Measurements from ENCODE around the gene ZNF217. TPM values are rescaled to one million over a fixed set of nuclear protein-coding genes. Genes with fewer than 3 reads are reported as not detected.

The ZNF217 gene
- total and polyA plus RNA-seq, 9 of the 15 experiments (the other 6 are each of a cell fraction or from before 2014, with no cell fraction given): 3.0 to 41.8 (median 16.8) TPM

DNA sequence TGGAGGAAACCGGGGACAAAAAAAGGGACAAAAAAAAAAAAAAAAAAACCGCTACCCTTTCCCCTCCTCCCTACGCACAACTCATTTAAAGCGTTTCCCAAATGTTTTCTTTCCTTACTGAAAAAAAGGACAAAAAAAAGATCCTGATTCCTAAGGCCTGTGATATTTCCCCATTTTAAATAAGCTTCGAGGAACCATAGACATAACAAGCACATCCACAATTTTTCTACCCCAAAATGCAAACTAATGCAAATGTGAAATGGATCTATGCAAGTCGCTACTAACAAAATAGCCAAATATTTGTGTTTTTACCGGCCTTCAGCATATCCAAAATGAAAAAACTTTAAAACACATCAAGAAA is 1.4 kb upstream of the ZNF217 start:
- Histone ChIP-seq H2AFZ (ENCODE audit: low read depth, low read length) (peak overlapping the region; percentile 37; the same call in 1 of the 2 replicates), H3K9me1 (ENCODE audit: control insufficient read depth, insufficient read depth, low read length) (no peaks in the 10 kb centered on the region), H4K20me1 (replicated peaks; ENCODE audit: control insufficient read depth, insufficient read depth, low read length) (no peaks in the 10 kb centered on the region), H3K4me2 (ENCODE audit: insufficient read depth, low read length) (peak overlapping the region; percentile 75; the same call in 1 of the 2 replicates), H3K4me1 (replicated peaks in 1 of 2; ENCODE audit: control insufficient read depth in 2 of 2, insufficient read depth in 2 of 2, low read length in 2 of 2) (peaks cover 14 to 22% of the 10 kb centered on the region in 2 experiments; a peak in 4 of 5 replicates), H3K9ac (ENCODE audit: insufficient read depth in 1 of 2, low read depth in 2 of 2, low read length in 2 of 2) (peak overlapping the region in 1 of 2 experiments; percentile 69; a peak in 3 of 4 replicates), H3K4me3 (peak overlapping the region; percentile 52), H3K79me2 (ENCODE audit: control insufficient read depth, insufficient read depth, low read length) (peaks cover 83% of the 10 kb centered on the region), H3K36me3 (ENCODE audit: control insufficient read depth, insufficient read depth, low read length) (peaks cover 2% of the 10 kb centered on the region; the same call in 2 of the 3 replicates), H3K9me3 (replicated peaks; ENCODE audit: control insufficient read depth, insufficient read depth, low read depth, low read length) (no peaks in the 10 kb centered on the region), H3K27me3 (ENCODE audit: control insufficient read depth in 2 of 2, insufficient read depth in 2 of 2, low read length in 2 of 2) (no peaks in the 10 kb centered on the region), H3K27ac (ENCODE audit: extremely low read depth, low read depth, low read length) (peak overlapping the region; percentile 68)
- ChIA-PET POLR2A (interaction anchor here (0.6 to 2.5 kb wide), 8 partner anchors 12 to 329 kb away, joined by 3 to 13 read pairs (median 5); no protein-coding TSS in a partner anchor), CTCF (ENCODE audit: low intra/inter-chr PET ratio) (no interaction called here)
- intact Hi-C loops (cut with micrococcal nuclease): loop anchor here (2.0 kb wide), 1 partner anchor 14 kb away; no protein-coding TSS in a partner anchor
- ATAC-seq (no peak), DNase-seq (ENCODE audit: extremely low read depth in 1 of 4, low spot score in 3 of 4) (no peak), FAIRE-seq (no peak)
- no TSS peak for BruUV-seq (replicated peaks)
- in situ Hi-C loops (cut with MboI): no loop called here
- 2% methylated on average over 6 of the region's 7 CpGs for WGBS (ENCODE audit: insufficient coverage, low coverage, missing lambda C conversion rate)
- TF ChIP-seq, protein P1, sequence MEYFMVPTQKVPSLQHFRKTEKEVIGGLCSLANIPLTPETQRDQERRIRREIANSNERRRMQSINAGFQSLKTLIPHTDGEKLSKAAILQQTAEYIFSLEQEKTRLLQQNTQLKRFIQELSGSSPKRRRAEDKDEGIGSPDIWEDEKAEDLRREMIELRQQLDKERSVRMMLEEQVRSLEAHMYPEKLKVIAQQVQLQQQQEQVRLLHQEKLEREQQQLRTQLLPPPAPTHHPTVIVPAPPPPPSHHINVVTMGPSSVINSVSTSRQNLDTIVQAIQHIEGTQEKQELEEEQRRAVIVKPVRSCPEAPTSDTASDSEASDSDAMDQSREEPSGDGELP (CRISPR knock-in tag; IDR thresholded peaks at IDR 0.05; ENCODE audit: borderline replicate concordance): no peak
- TF ChIP-seq NFRKB (IDR thresholded peaks at IDR 0.05; ENCODE audit: low read depth) (0 out of 2 replicates have a peak, but pooled peaks have one; percentile 48), MEIS2 (IDR thresholded peaks at IDR 0.05; ENCODE audit: partially characterized antibody) (no peak), STAT5B (CRISPR knock-in tag; IDR thresholded peaks at IDR 0.05) (no peak)
- TF ChIP-seq, protein P2, sequence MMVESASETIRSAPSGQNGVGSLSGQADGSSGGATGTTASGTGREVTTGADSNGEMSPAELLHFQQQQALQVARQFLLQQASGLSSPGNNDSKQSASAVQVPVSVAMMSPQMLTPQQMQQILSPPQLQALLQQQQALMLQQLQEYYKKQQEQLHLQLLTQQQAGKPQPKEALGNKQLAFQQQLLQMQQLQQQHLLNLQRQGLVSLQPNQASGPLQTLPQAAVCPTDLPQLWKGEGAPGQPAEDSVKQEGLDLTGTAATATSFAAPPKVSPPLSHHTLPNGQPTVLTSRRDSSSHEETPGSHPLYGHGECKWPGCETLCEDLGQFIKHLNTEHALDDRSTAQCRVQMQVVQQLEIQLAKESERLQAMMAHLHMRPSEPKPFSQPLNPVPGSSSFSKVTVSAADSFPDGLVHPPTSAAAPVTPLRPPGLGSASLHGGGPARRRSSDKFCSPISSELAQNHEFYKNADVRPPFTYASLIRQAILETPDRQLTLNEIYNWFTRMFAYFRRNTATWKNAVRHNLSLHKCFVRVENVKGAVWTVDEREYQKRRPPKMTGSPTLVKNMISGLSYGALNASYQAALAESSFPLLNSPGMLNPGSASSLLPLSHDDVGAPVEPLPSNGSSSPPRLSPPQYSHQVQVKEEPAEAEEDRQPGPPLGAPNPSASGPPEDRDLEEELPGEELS (CRISPR knock-in tag; IDR thresholded peaks at IDR 0.05; ENCODE audit: borderline replicate concordance): no peak
- TF ChIP-seq, protein P3, sequence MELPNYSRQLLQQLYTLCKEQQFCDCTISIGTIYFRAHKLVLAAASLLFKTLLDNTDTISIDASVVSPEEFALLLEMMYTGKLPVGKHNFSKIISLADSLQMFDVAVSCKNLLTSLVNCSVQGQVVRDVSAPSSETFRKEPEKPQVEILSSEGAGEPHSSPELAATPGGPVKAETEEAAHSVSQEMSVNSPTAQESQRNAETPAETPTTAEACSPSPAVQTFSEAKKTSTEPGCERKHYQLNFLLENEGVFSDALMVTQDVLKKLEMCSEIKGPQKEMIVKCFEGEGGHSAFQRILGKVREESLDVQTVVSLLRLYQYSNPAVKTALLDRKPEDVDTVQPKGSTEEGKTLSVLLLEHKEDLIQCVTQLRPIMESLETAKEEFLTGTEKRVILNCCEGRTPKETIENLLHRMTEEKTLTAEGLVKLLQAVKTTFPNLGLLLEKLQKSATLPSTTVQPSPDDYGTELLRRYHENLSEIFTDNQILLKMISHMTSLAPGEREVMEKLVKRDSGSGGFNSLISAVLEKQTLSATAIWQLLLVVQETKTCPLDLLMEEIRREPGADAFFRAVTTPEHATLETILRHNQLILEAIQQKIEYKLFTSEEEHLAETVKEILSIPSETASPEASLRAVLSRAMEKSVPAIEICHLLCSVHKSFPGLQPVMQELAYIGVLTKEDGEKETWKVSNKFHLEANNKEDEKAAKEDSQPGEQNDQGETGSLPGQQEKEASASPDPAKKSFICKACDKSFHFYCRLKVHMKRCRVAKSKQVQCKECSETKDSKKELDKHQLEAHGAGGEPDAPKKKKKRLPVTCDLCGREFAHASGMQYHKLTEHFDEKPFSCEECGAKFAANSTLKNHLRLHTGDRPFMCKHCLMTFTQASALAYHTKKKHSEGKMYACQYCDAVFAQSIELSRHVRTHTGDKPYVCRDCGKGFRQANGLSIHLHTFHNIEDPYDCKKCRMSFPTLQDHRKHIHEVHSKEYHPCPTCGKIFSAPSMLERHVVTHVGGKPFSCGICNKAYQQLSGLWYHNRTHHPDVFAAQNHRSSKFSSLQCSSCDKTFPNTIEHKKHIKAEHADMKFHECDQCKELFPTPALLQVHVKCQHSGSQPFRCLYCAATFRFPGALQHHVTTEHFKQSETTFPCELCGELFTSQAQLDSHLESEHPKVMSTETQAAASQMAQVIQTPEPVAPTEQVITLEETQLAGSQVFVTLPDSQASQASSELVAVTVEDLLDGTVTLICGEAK (IDR thresholded peaks at IDR 0.05): peak; percentile 51; the same call in 1 of the 2 replicates
- TF ChIP-seq, protein P3 (CRISPR knock-in tag; IDR thresholded peaks at IDR 0.05): no peak
